ENCODE results near the gene OR52H1. TPM values are rescaled to one million over a fixed set of nuclear protein-coding genes. Genes with fewer than 3 reads are reported as not detected.

OR52H1 gene
- total and polyA plus RNA-seq, 2 of the 8 experiments (the other 6 are each of a cell fraction or from before 2014, with no cell fraction given), result 0.09 TPM; not detected in 1

- DNase-seq (ENCODE audit: low read depth in 1 of 2, low spot score in 2 of 2) (no peak), FAIRE-seq (no peak)
- TF ChIP-seq NANOG (IDR thresholded peaks at IDR 0.05; ENCODE audit: insufficient read depth, low read depth, low read length, poor library complexity, severe bottlenecking) (no peak), GTF2F1 (IDR thresholded peaks at IDR 0.05; ENCODE audit: borderline replicate concordance, low read depth, low read length) (no peak), CHD2 (IDR thresholded peaks at IDR 0.05; ENCODE audit: low read length) (no peak)
- H3K4ac ChIP-seq (replicated peaks; ENCODE audit: insufficient read length, low read depth, low read length), result no peak overlapping the region
- no peaks in the 10 kb centered on the region for H3K23me2 ChIP-seq (ENCODE audit: low read depth, low read length)
- no peak overlapping the region for H2BK5ac ChIP-seq (ENCODE audit: low read depth, low read length)
- H4K5ac ChIP-seq (ENCODE audit: insufficient read length, low read depth, low read length), result no peak overlapping the region
- no peak overlapping the region for H3K4me3 ChIP-seq (ENCODE audit: extremely low read depth in 1 of 4, insufficient read depth in 2 of 4, low read depth in 3 of 4, low read length in 4 of 4)
- H3K56ac ChIP-seq (replicated peaks; ENCODE audit: insufficient read length, low read depth, low read length), result no peak overlapping the region
- H3K14ac ChIP-seq (ENCODE audit: insufficient read length), result no peak overlapping the region
- no peak overlapping the region for H3K23ac ChIP-seq (ENCODE audit: insufficient read length)
- no peak overlapping the region for H2BK20ac ChIP-seq (ENCODE audit: low read length)
- POLR2A ChIA-PET (ENCODE audit: partially characterized antibody), result no interaction called here
- H4K91ac ChIP-seq (replicated peaks; ENCODE audit: insufficient read length, low read length), result no peak overlapping the region
- no peaks in the 10 kb centered on the region for H4K20me1 ChIP-seq (replicated peaks in 1 of 2; ENCODE audit: control insufficient read depth in 1 of 2, insufficient read depth in 2 of 2, low read length in 2 of 2)
- H3K27me3 ChIP-seq (replicated peaks in 1 of 4; ENCODE audit: control insufficient read depth in 3 of 4, extremely low read depth in 1 of 4, insufficient read depth in 3 of 4, low read length in 3 of 4), result no peaks in the 10 kb centered on the region
- no peaks in the 10 kb centered on the region for H3K9me3 ChIP-seq (ENCODE audit: insufficient read depth in 2 of 2, low read depth in 1 of 2, low read length in 1 of 2)
- H3K27ac ChIP-seq (ENCODE audit: low read depth, low read length), result no peak overlapping the region
- H2AFZ ChIP-seq (ENCODE audit: low read length), result no peak overlapping the region
- H3K79me2 ChIP-seq (ENCODE audit: control insufficient read depth in 1 of 2, insufficient read depth in 2 of 2, low read length in 2 of 2), result no peaks in the 10 kb centered on the region
- H3K79me1 ChIP-seq (ENCODE audit: low read depth, low read length), result no peaks in the 10 kb centered on the region
- no peak overlapping the region for H2BK120ac ChIP-seq (replicated peaks; ENCODE audit: low read depth, low read length)
- WGBS, 2 experiments (ENCODE audit: extremely low coverage in 1 of 2, insufficient coverage in 1 of 2, insufficient read length in 1 of 2, insufficient replicate concordance in 2 of 2, low coverage in 1 of 2, low lambda C conversion rate in 2 of 2, missing lambda C conversion rate in 1 of 2), result 91% methylated on average over 6 of the region's 6 CpGs; no CpG with 5 or more reads in 1 of the 2 experiments
- no peak overlapping the region for H2AK5ac ChIP-seq (ENCODE audit: low read depth, low read length)
- H3K4me2 ChIP-seq (ENCODE audit: insufficient read depth in 1 of 2, low read depth in 2 of 2, low read length in 2 of 2), result no peak overlapping the region
- no peak overlapping the region for H3K9ac ChIP-seq (replicated peaks in 1 of 4; ENCODE audit: extremely low read depth in 1 of 4, low read depth in 3 of 4, low read length in 3 of 4)
- H3K4me1 ChIP-seq (replicated peaks in 1 of 4; ENCODE audit: control insufficient read depth in 3 of 4, insufficient read depth in 4 of 4, low read length in 3 of 4), result no peaks in the 10 kb centered on the region
- H2BK12ac ChIP-seq (ENCODE audit: low read depth, low read length), result no peak overlapping the region
- no peak overlapping the region for H2BK15ac ChIP-seq (ENCODE audit: low read length)
- no peak overlapping the region for H3K18ac ChIP-seq (ENCODE audit: extremely low read depth, low read length)
- CTCF ChIA-PET (ENCODE audit: partially characterized antibody), result interaction anchor here (0.8 to 4.6 kb wide), 4 partner anchors 13 to 92 kb away, joined by 3 to 19 read pairs (median 4); no protein-coding TSS in a partner anchor
- H4K8ac ChIP-seq (ENCODE audit: extremely low read depth, insufficient read depth, low read length), result no peak overlapping the region; the same call in 1 of the 2 replicates
- H3K36me3 ChIP-seq (ENCODE audit: control insufficient read depth in 2 of 4, insufficient read depth in 4 of 4, low read length in 3 of 4), result no peaks in the 10 kb centered on the region
Measured at GRCh38 chr11:5507933-5508305, 40.4 kb downstream of the OR52H1 start.

All from H1 (cell line).